ENCODE data around the gene TEP1.

DNA sequence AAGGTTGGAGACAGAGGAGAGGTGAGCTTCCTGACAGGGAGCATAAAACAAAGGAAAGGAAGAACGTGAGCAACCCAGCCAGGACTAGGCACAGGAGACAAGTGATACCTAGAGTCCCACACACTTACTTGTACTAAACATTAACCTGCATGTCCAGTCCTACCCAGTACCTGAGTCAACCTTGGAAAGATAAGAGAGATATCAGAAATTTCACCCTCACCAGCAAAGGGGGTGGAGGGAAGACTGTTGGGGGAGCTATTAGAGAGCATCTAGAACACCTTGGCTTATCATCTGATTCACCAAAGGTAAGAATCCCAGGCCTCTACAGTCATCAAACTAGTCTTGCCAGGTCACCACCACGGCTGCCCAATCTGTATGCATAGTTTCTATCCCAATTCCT, 11.6 kb upstream of the TEP1 start:
- TF ChIP-seq NANOG (IDR thresholded peaks at IDR 0.05; ENCODE audit: borderline replicate concordance) = no peak
- TF ChIP-seq, protein P1, sequence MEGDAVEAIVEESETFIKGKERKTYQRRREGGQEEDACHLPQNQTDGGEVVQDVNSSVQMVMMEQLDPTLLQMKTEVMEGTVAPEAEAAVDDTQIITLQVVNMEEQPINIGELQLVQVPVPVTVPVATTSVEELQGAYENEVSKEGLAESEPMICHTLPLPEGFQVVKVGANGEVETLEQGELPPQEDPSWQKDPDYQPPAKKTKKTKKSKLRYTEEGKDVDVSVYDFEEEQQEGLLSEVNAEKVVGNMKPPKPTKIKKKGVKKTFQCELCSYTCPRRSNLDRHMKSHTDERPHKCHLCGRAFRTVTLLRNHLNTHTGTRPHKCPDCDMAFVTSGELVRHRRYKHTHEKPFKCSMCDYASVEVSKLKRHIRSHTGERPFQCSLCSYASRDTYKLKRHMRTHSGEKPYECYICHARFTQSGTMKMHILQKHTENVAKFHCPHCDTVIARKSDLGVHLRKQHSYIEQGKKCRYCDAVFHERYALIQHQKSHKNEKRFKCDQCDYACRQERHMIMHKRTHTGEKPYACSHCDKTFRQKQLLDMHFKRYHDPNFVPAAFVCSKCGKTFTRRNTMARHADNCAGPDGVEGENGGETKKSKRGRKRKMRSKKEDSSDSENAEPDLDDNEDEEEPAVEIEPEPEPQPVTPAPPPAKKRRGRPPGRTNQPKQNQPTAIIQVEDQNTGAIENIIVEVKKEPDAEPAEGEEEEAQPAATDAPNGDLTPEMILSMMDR (conservative IDR thresholded peaks at IDR 0.05; ENCODE audit: low read depth in 2 of 2) = no peak
- no peak for TF ChIP-seq POLR2AphosphoS5 (IDR thresholded peaks at IDR 0.05; ENCODE audit: low read depth)
- TF ChIP-seq CREB1 (CRISPR knock-in tag; IDR thresholded peaks at IDR 0.05; ENCODE audit: low read depth) = no peak
- no peak for TF ChIP-seq JUNB (IDR thresholded peaks at IDR 0.05; ENCODE audit: unreplicated experiment)
- TF ChIP-seq EZH2phosphoT487 (IDR thresholded peaks at IDR 0.05; ENCODE audit: unreplicated experiment) = no peak
- TF ChIP-seq EZH2 (IDR thresholded peaks at IDR 0.05; ENCODE audit: low read depth, unreplicated experiment) = no peak
- TF ChIP-seq, protein P2, sequence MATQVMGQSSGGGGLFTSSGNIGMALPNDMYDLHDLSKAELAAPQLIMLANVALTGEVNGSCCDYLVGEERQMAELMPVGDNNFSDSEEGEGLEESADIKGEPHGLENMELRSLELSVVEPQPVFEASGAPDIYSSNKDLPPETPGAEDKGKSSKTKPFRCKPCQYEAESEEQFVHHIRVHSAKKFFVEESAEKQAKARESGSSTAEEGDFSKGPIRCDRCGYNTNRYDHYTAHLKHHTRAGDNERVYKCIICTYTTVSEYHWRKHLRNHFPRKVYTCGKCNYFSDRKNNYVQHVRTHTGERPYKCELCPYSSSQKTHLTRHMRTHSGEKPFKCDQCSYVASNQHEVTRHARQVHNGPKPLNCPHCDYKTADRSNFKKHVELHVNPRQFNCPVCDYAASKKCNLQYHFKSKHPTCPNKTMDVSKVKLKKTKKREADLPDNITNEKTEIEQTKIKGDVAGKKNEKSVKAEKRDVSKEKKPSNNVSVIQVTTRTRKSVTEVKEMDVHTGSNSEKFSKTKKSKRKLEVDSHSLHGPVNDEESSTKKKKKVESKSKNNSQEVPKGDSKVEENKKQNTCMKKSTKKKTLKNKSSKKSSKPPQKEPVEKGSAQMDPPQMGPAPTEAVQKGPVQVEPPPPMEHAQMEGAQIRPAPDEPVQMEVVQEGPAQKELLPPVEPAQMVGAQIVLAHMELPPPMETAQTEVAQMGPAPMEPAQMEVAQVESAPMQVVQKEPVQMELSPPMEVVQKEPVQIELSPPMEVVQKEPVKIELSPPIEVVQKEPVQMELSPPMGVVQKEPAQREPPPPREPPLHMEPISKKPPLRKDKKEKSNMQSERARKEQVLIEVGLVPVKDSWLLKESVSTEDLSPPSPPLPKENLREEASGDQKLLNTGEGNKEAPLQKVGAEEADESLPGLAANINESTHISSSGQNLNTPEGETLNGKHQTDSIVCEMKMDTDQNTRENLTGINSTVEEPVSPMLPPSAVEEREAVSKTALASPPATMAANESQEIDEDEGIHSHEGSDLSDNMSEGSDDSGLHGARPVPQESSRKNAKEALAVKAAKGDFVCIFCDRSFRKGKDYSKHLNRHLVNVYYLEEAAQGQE (IDR thresholded peaks at IDR 0.05; ENCODE audit: unreplicated experiment) = no peak
- no peak for TF ChIP-seq ZNF114 (CRISPR knock-in tag; IDR thresholded peaks at IDR 0.05)
